Nephron progenitor cell (in vitro differentiated cells): Measurements from ENCODE around the gene LIN28B.

ENCODE experiments used
- DNase-seq: peaks from one replicate; pipeline ENCODE4 v3.0.0; 2021
- H3K27ac Mint-ChIP-seq: 2 replicates; pipeline ENCODE4 v1.8.0; 2021; ENCODE audit warnings: mild to moderate bottlenecking, moderate library complexity, mixed read lengths
- H3K27me3 Mint-ChIP-seq: 2 replicates; pipeline ENCODE4 v1.8.0; 2021; ENCODE audit warnings: mild to moderate bottlenecking, low read depth, mixed read lengths; ENCODE audit not compliant: poor library complexity
- H3K36me3 Mint-ChIP-seq: 2 replicates; pipeline ENCODE4 v1.8.0; 2021; ENCODE audit warnings: low read depth, mixed read lengths
- H3K4me1 Mint-ChIP-seq: 2 replicates; pipeline ENCODE4 v1.8.0; 2021; ENCODE audit warnings: mixed read lengths
- H3K4me3 Mint-ChIP-seq: 2 replicates; pipeline ENCODE4 v1.8.0; 2021; ENCODE audit warnings: mild to moderate bottlenecking, moderate library complexity, mixed read lengths
- H3K9me3 Mint-ChIP-seq: 2 replicates; pipeline ENCODE4 v1.8.0; 2021; ENCODE audit warnings: mild to moderate bottlenecking, moderate library complexity, mixed read lengths
- CTCF ChIP-seq: fragments of 200-600 bp; sonication (generic); IDR thresholded peaks from 2 replicates; pipeline ENCODE4 v1.5.0; 2021; ENCODE audit warnings: antibody characterized with exemption

Gene LIN28B

GRCh38 chr6:105112577-105112976, 155.7 kb downstream of the LIN28B start:
- H3K9me3 Mint-ChIP-seq, result no peaks in the 10 kb centered on the region
- peaks cover 7% of the 10 kb centered on the region for H3K4me1 Mint-ChIP-seq
- no peaks in the 10 kb centered on the region for H3K27me3 Mint-ChIP-seq
- peaks cover 15% of the 10 kb centered on the region for H3K36me3 Mint-ChIP-seq
- no peak for TF ChIP-seq CTCF
- no peak overlapping the region for H3K27ac Mint-ChIP-seq
- no peak for DNase-seq
- no peak overlapping the region for H3K4me3 Mint-ChIP-seq

GRCh38 chr6:105113422-105113821, 156.5 kb downstream of the LIN28B start:
- H3K36me3 Mint-ChIP-seq, result peaks cover 15% of the 10 kb centered on the region
- H3K27ac Mint-ChIP-seq, result no peak overlapping the region
- H3K9me3 Mint-ChIP-seq, result no peaks in the 10 kb centered on the region
- no peaks in the 10 kb centered on the region for H3K27me3 Mint-ChIP-seq
- no peak for TF ChIP-seq CTCF
- H3K4me1 Mint-ChIP-seq, result peaks cover 7% of the 10 kb centered on the region
- H3K4me3 Mint-ChIP-seq, result no peak overlapping the region
- no peak for DNase-seq

GRCh38 chr6:105116150-105116549, 159.2 kb downstream of the LIN28B start:
- Mint-ChIP-seq H3K27me3 (no peaks in the 10 kb centered on the region), H3K4me1 (peaks cover 7% of the 10 kb centered on the region), H3K36me3 (peaks cover 10% of the 10 kb centered on the region), H3K27ac (no peak overlapping the region), H3K4me3 (no peak overlapping the region), H3K9me3 (no peaks in the 10 kb centered on the region)
- TF ChIP-seq CTCF, result no peak
- DNase-seq, result no peak

GRCh38 chr6:105120570-105120969, 163.7 kb downstream of the LIN28B start:
- Mint-ChIP-seq H3K4me3 (no peak overlapping the region), H3K36me3 (peaks cover 26% of the 10 kb centered on the region), H3K4me1 (peaks cover 7% of the 10 kb centered on the region), H3K27ac (no peak overlapping the region), H3K9me3 (no peaks in the 10 kb centered on the region), H3K27me3 (no peaks in the 10 kb centered on the region)
- DNase-seq, result no peak
- TF ChIP-seq CTCF, result no peak

- Mint-ChIP-seq H3K9me3 (no peaks in the 10 kb centered on the region), H3K27ac (no peak overlapping the region), H3K36me3 (peaks cover 21% of the 10 kb centered on the region), H3K4me3 (no peak overlapping the region), H3K27me3 (no peaks in the 10 kb centered on the region), H3K4me1 (no peaks in the 10 kb centered on the region)
- no peak for TF ChIP-seq CTCF
- DNase-seq, result no peak
These were observed 165.1 kb downstream of the LIN28B start for GRCh38 chr6:105121981-105122380.

GRCh38 chr6:105122717-105123116, 165.8 kb downstream of the LIN28B start:
- H3K27me3 Mint-ChIP-seq, result no peaks in the 10 kb centered on the region
- no peak overlapping the region for H3K27ac Mint-ChIP-seq
- no peak overlapping the region for H3K4me3 Mint-ChIP-seq
- H3K36me3 Mint-ChIP-seq, result peaks cover 21% of the 10 kb centered on the region
- no peak for TF ChIP-seq CTCF
- H3K9me3 Mint-ChIP-seq, result no peaks in the 10 kb centered on the region
- no peak for DNase-seq
- no peaks in the 10 kb centered on the region for H3K4me1 Mint-ChIP-seq
